Suprapubic skin (tissue), 4 donors: ENCODE results near the gene ZMYND10.

Experiments used
- POLR2A ChIP-seq, 2 donors: fragments of 450-650 bp; IDR thresholded peaks; one replicate each; pipeline ENCODE4 v1.6.1; 2017; ENCODE audit warnings: antibody characterized with exemption in 2 of 2, mild to moderate bottlenecking in 2 of 2, moderate library complexity in 2 of 2
- POLR2AphosphoS5 ChIP-seq, 3 donors: sonication (generic); formaldehyde crosslinking; IDR thresholded peaks; one replicate each; pipeline ENCODE4 v1.6.1; 2017; ENCODE audit warnings: antibody characterized with exemption in 3 of 3
- TF ChIP-seq, protein P1 (sequence below), 2 donors: fragments of 200-600 bp in 1 of 2; fragments of 450-650 bp in 1 of 2; sonication (generic) in 1 of 2; IDR thresholded peaks; one replicate each; pipeline ENCODE4 v1.5.1; 2016 to 2019; ENCODE audit warnings: antibody characterized with exemption in 2 of 2, mild to moderate bottlenecking in 1 of 2, moderate library complexity in 1 of 2

- TF ChIP-seq POLR2A (IDR thresholded peaks at IDR 0.05) (no peak), POLR2AphosphoS5 (IDR thresholded peaks at IDR 0.05) (no peak)
- TF ChIP-seq, protein P1, sequence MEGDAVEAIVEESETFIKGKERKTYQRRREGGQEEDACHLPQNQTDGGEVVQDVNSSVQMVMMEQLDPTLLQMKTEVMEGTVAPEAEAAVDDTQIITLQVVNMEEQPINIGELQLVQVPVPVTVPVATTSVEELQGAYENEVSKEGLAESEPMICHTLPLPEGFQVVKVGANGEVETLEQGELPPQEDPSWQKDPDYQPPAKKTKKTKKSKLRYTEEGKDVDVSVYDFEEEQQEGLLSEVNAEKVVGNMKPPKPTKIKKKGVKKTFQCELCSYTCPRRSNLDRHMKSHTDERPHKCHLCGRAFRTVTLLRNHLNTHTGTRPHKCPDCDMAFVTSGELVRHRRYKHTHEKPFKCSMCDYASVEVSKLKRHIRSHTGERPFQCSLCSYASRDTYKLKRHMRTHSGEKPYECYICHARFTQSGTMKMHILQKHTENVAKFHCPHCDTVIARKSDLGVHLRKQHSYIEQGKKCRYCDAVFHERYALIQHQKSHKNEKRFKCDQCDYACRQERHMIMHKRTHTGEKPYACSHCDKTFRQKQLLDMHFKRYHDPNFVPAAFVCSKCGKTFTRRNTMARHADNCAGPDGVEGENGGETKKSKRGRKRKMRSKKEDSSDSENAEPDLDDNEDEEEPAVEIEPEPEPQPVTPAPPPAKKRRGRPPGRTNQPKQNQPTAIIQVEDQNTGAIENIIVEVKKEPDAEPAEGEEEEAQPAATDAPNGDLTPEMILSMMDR (IDR thresholded peaks at IDR 0.05): no peak
Observed at GRCh38 chr3:50333744-50334328, 11.7 kb downstream of the ZMYND10 start.
